NCI-H2107 (cell line): Measurements from ENCODE around the gene KIAA1549.
"Not testable (repeated sequence)": the region's sequence is repeated elsewhere in the genome, so short reads cannot be mapped to it uniquely, and the experiment has no call there.

Experiments used
- DNase-seq: peaks from one replicate; lab custom pipeline; 2025; lab: John Stamatoyannopoulos, UW

The KIAA1549 gene

GRCh38 chr7:138941545-138941944, 39.6 kb downstream of the KIAA1549 start:
- DNase-seq, result no peak

- not testable (repeated sequence) for DNase-seq
These were observed 40.6 kb downstream of the KIAA1549 start for GRCh38 chr7:138940602-138941001.

- no peak for DNase-seq
These were observed 43.7 kb downstream of the KIAA1549 start for GRCh38 chr7:138937484-138937883.

- DNase-seq, result peak; percentile 74
These were observed 45.7 kb downstream of the KIAA1549 start for GRCh38 chr7:138935465-138936011.

GRCh38 chr7:138934861-138935260, 46.3 kb downstream of the KIAA1549 start:
- DNase-seq, result no peak

- no peak for DNase-seq
These were observed 46.8 kb downstream of the KIAA1549 start for GRCh38 chr7:138934367-138934766.

GRCh38 chr7:138932870-138933269, 48.3 kb downstream of the KIAA1549 start:
- no peak for DNase-seq

- no peak for DNase-seq
These were observed 48.8 kb downstream of the KIAA1549 start for GRCh38 chr7:138932427-138932826.

- DNase-seq, result no peak
These were observed 51.2 kb downstream of the KIAA1549 start for GRCh38 chr7:138929969-138930368.

GRCh38 chr7:138926241-138926612, 55.0 kb downstream of the KIAA1549 start:
- DNase-seq, result no peak

- peak; percentile 68 for DNase-seq
These were observed 56.5 kb downstream of the KIAA1549 start for GRCh38 chr7:138924501-138925225.

- DNase-seq, result no peak
These were observed 59.9 kb downstream of the KIAA1549 start for GRCh38 chr7:138921277-138921676.

- no peak for DNase-seq
These were observed 61.3 kb downstream of the KIAA1549 start for GRCh38 chr7:138919911-138920310.

GRCh38 chr7:138919216-138919615, 62.0 kb downstream of the KIAA1549 start:
- no peak for DNase-seq

GRCh38 chr7:138918756-138919155, 62.4 kb downstream of the KIAA1549 start:
- DNase-seq, result no peak

GRCh38 chr7:138918176-138918575, 63.0 kb downstream of the KIAA1549 start:
- DNase-seq, result no peak

- no peak for DNase-seq
These were observed 63.4 kb downstream of the KIAA1549 start for GRCh38 chr7:138917771-138918170.

GRCh38 chr7:138916731-138917130, 64.5 kb downstream of the KIAA1549 start:
- no peak for DNase-seq

- no peak for DNase-seq
These were observed 64.9 kb downstream of the KIAA1549 start for GRCh38 chr7:138916275-138916674.

GRCh38 chr7:138913783-138914182, 67.4 kb downstream of the KIAA1549 start:
- DNase-seq, result no peak

- DNase-seq, result no peak
These were observed 70.2 kb downstream of the KIAA1549 start for GRCh38 chr7:138911007-138911406.

GRCh38 chr7:138907850-138908249, 73.3 kb downstream of the KIAA1549 start:
- no peak for DNase-seq

- DNase-seq, result no peak
These were observed 73.9 kb downstream of the KIAA1549 start for GRCh38 chr7:138907201-138907847.
